ENCODE results near the gene KDM5C. TPM values are rescaled to one million over a fixed set of nuclear protein-coding genes. Genes with fewer than 3 reads are reported as not detected.

Gene KDM5C
- total and polyA plus RNA-seq, 9 of the 15 experiments (the other 6 are each of a cell fraction or from before 2014, with no cell fraction given) = 0.62 to 136 (median 52.4) TPM

GRCh38 chrX:53224860-53225797 lies at the start of gene KDM5C (continued):
- TF ChIP-seq ATF6 (CRISPR knock-in tag; IDR thresholded peaks at IDR 0.05) (no peak), NFIC (IDR thresholded peaks at IDR 0.05) (peak; percentile 48; the same call in 1 of the 2 replicates), MAFF (IDR thresholded peaks at IDR 0.05; ENCODE audit: low read length) (no peak), ZFP91 (CRISPR knock-in tag; IDR thresholded peaks at IDR 0.05) (no peak), RCOR1 (IDR thresholded peaks at IDR 0.05; ENCODE audit: borderline replicate concordance in 1 of 2, low read depth in 2 of 2, low read length in 2 of 2) (no peak), ZNF318 (IDR thresholded peaks at IDR 0.05; ENCODE audit: borderline replicate concordance in 1 of 2, low read depth in 1 of 2) (peak in 1 of 2 experiments; percentile 84; a peak in 1 of 4 replicates), TGIF2 (CRISPR knock-in tag; IDR thresholded peaks at IDR 0.05) (no peak), GMEB1 (CRISPR knock-in tag; IDR thresholded peaks at IDR 0.05) (no peak; the same call in 1 of the 2 replicates), SIN3A (IDR thresholded peaks at IDR 0.05; ENCODE audit: borderline replicate concordance in 2 of 2, control insufficient read depth in 1 of 2, low read depth in 2 of 2, low read length in 2 of 2) (peak; percentile 49 to 81; a peak in 2 of 4 replicates), ZNF143 (CRISPR knock-in tag; IDR thresholded peaks at IDR 0.05) (no peak), SMC3 (conservative IDR thresholded peaks at IDR 0.05; ENCODE audit: insufficient read depth, low read depth, low read length) (no peak)
